ENCODE measurements around the gene SSMEM1.

DNA sequence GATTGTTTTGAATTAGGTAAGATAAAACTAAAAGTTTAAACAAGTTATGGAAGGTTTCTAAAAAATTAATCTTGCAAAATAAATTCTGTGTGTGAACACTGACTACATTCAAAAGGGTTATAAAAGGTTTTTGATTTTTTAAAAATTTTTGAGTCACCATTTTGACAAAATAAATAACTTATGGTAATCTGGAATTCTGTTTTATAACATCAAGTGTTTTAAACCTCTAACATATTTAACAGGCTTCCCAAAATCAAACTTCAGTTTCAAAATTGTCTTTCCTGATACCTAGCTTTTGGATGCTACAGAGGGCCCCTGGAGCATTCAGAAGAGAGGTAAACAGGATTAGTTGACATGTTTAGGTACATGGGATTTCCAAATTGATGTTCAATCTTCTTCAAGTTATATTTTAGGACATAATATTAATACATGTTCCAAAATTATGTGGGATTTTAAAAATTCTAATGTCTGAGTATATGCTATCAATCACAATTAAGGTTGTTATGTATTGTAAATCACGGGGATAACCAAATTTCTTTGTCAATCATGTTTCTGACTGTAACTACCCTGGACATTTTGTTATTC lies 50.9 kb downstream of the SSMEM1 start:
- TF ChIP-seq POLR2A (IDR thresholded peaks at IDR 0.05) (no peak), EP300 (IDR thresholded peaks at IDR 0.05) (no peak)
- TF ChIP-seq, protein P1, sequence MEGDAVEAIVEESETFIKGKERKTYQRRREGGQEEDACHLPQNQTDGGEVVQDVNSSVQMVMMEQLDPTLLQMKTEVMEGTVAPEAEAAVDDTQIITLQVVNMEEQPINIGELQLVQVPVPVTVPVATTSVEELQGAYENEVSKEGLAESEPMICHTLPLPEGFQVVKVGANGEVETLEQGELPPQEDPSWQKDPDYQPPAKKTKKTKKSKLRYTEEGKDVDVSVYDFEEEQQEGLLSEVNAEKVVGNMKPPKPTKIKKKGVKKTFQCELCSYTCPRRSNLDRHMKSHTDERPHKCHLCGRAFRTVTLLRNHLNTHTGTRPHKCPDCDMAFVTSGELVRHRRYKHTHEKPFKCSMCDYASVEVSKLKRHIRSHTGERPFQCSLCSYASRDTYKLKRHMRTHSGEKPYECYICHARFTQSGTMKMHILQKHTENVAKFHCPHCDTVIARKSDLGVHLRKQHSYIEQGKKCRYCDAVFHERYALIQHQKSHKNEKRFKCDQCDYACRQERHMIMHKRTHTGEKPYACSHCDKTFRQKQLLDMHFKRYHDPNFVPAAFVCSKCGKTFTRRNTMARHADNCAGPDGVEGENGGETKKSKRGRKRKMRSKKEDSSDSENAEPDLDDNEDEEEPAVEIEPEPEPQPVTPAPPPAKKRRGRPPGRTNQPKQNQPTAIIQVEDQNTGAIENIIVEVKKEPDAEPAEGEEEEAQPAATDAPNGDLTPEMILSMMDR (IDR thresholded peaks at IDR 0.05), result no peak
